SHP77 (cell line): ENCODE measurements around the gene SYNGR1.
"Not testable (repeated sequence)": the region's sequence is repeated elsewhere in the genome, so short reads cannot be mapped to it uniquely, and the experiment has no call there.

Experiments
- DNase-seq, 2 experiments: peaks; one replicate each; lab custom pipeline; 2025; lab: John Stamatoyannopoulos, UW

Gene SYNGR1

GRCh38 chr22:39408173-39408572, 58.4 kb downstream of the SYNGR1 start:
- DNase-seq = no peak

DNA sequence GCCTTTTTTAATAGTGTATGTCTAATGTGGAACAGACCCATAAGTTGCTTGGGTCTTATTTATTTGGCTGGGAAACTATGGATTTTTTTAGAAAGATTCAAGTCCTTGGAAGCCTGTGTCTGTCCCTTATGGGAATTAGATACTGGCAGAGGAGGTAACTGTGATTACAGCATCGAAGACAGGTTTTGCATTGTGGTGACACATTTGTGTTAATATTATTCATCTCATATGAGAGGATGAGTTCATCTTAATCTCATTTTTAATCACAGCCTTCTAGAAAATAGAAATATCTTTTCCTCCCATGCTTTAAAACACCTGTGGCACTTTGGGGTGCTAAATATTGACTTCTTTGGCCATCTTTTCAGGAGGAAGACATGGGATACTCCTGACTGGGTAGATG, 59.0 kb downstream of the SYNGR1 start:
- no peak for DNase-seq

DNA sequence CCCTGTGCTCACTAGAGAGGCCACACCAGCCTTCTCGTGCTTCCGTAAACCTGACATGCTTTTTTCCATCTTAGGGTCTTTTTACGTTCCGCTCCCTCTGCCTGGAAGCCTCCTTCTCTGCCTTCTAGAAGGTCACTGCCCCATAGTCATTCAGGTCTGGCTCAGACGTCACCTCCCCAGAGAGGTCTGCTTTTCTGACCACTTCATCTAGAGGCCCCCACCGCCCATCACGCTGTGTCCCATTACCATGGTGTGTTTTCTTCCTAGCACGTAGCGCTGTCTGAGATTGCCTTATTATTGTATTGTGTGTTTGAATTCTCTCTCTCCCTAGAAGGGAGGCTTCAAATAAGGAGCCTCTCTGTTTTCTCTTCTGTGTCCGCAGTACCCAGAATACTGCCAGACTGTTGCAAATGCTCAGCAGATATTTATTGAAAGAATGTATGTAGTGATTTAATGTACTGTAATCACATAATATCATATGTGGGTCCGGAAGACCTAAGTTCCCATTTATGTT, 59.8 kb downstream of the SYNGR1 start:
- DNase-seq = no peak

- no peak for DNase-seq
Measured at GRCh38 chr22:39410264-39410663, 60.5 kb downstream of the SYNGR1 start.

GRCh38 chr22:39411828-39412365, 62.1 kb downstream of the SYNGR1 start:
- DNase-seq = peak in 1 of 2 experiments; percentile 16

- not testable (repeated sequence) for DNase-seq
Measured at GRCh38 chr22:39413204-39413603, 63.4 kb downstream of the SYNGR1 start.

DNA sequence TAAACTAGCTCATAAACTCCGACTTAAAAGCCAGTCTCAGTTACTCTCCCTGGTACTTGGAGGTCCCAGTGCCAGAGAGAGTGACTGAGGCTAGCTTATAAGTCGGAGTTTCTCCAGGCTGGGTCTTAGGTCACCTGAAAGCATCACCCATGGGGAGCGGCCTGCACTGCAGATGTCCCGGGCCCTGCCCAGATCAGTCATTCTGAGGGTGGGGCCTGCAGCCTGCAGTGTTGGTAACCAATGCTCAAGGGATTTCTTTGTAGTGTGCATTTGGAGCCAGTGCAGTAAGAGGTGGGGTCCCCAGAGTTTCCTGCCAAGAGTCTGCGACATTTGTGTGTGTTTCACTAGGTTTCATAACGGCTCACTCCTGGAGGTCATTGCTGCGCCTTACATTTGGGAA, 64.6 kb downstream of the SYNGR1 start:
- no peak for DNase-seq

DNA sequence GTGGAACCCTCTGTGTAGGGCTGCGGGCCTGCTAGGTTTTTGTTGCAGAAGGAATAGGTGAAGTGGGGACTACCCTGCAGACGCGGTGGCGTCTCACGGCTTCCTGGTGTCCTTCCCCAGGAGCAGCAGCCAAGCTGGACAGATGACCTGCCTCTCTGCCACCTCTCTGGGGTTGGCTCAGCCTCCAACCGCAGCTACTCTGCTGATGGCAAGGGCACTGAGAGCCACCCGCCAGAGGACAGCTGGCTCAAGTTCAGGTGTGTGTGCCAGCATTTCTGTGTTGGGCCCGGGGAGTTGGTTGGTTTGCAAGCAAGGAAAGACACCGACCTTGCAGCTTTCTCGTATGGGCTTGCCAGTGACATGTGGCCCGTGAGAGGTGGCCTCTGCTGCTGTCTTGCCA, 65.1 kb downstream of the SYNGR1 start:
- DNase-seq = no peak

GRCh38 chr22:39415506-39415905, 65.7 kb downstream of the SYNGR1 start:
- DNase-seq = no peak

DNA sequence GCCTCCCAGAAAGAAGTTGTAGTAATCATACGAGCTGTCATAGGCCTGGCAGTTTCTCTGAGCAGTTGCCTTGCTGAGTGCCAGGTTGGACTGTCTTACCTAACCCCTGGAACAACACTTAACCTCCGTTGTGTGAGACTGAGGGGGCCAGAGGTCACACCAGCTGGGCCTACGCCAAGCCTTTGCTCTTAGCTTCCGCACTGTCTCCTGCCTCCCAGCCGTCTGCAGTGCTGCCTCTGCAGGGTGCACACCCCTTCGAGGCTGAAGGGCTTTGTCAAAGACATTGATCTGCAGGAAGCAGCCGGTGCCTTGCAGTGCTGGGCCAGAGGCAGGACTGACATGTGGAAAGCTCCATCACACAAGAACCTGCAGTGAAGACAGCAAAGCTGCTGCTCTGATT, 66.5 kb downstream of the SYNGR1 start:
- no peak for DNase-seq

DNA sequence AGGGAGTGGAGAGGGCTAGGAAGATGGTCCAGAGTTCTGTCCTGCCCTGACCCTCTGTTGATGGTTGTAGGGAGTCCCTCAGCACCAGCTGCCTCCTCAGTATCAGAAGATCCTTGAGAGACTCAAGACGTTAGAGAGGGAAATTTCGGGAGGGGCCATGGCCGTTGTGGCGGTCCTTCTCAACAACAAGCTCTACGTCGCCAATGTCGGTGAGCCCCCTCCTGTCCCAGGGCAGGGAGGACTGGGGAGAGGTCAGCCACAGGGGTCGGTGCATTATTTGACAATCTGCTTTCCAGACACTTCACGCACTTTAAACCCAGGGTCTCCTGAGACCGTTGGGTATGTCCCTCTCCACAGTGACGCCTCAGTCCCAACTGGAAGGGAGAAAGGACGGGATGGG, 67.8 kb downstream of the SYNGR1 start:
- no peak for DNase-seq

GRCh38 chr22:39418696-39419095, 68.9 kb downstream of the SYNGR1 start:
- no peak for DNase-seq

- no peak for DNase-seq
Measured at GRCh38 chr22:39419096-39419495, 69.3 kb downstream of the SYNGR1 start.

- no peak for DNase-seq
Measured at GRCh38 chr22:39419911-39420310, 70.1 kb downstream of the SYNGR1 start.

DNA sequence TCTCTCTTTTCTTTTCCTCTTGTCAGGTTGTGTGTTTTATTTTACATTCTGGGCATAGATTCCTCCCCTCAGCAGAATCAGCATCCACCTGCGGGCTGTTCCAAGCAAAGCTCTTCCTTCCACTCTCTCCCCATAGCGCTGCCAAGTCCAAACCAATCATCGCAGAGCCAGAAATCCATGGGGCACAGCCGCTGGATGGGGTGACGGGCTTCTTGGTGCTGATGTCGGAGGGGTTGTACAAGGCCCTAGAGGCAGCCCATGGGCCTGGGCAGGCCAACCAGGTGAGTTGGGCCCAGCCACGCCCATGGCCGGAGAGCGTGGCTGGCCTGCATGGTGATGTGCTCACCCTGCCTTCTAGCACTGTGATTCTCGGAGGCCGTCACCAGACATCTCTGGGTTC, 71.9 kb downstream of the SYNGR1 start:
- no peak for DNase-seq

- no peak for DNase-seq
Measured at GRCh38 chr22:39422101-39422500, 72.3 kb downstream of the SYNGR1 start.

- DNase-seq = no peak
Measured at GRCh38 chr22:39422721-39423120, 72.9 kb downstream of the SYNGR1 start.

GRCh38 chr22:39423976-39424375, 74.2 kb downstream of the SYNGR1 start:
- no peak for DNase-seq

GRCh38 chr22:39426380-39427043, 76.7 kb downstream of the SYNGR1 start:
- no peak for DNase-seq

GRCh38 chr22:39427751-39428596, 78.2 kb downstream of the SYNGR1 start:
- no peak for DNase-seq

DNA sequence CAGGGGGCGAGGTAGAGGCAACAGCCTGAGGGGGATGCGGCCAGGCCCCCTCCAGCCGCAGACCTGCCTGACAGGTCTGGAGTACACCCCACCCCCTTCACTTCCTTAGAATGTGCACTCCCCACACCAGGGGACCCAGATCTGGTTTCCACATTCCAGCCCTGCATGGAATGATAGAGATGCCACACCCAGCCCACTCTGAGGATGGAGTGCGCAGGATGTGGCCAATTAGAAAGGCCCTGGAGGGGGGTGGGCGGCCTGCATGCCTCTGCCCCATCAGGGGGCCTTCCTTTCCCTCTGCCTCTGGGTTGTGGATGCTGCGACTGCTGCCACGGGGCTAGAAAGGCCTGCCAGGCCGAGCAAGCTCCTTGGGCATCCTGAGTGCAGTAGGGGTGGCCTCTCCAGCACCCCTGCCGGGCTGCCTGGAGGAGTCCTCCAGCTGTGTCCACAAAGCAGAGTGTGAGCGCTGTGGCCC, 78.8 kb downstream of the SYNGR1 start:
- DNase-seq = no peak

- DNase-seq = no peak
Measured at GRCh38 chr22:39429186-39429585, 79.4 kb downstream of the SYNGR1 start.
